H9 (cell line): ENCODE data around the gene NCKAP5. TPM values are rescaled to one million over a fixed set of nuclear protein-coding genes. Genes with fewer than 3 reads are reported as not detected.

ENCODE experiments used
- DNase-seq: peaks from one replicate; pipeline ENCODE4 v3.0.0-alpha.2; 2017
- H2AFZ ChIP-seq: one replicate; pipeline ENCODE4 v1.6.1; 2013; ENCODE audit warnings: mild to moderate bottlenecking, low read length, control low read depth, moderate library complexity
- H2AK5ac ChIP-seq: 2 replicates; pipeline ENCODE4 v1.6.1; 2013; ENCODE audit warnings: low read length, control low read depth, mixed read lengths; ENCODE audit not compliant: insufficient read length
- H2BK120ac ChIP-seq: one replicate; pipeline ENCODE4 v1.6.1; 2013; ENCODE audit warnings: low read depth, mild to moderate bottlenecking, low read length, control low read depth, inconsistent platforms; ENCODE audit not compliant: poor library complexity, severe bottlenecking
- H2BK12ac ChIP-seq: 2 replicates; pipeline ENCODE4 v1.6.1; 2013; ENCODE audit warnings: low read length, control low read depth, mixed read lengths, low read depth; ENCODE audit not compliant: insufficient read length
- H2BK15ac ChIP-seq: 2 replicates; pipeline ENCODE4 v1.6.1; 2013; ENCODE audit warnings: low read depth, low read length, control low read depth
- H2BK20ac ChIP-seq: one replicate; pipeline ENCODE4 v1.6.1; 2013; ENCODE audit warnings: low read depth, mild to moderate bottlenecking, low read length, control low read depth, inconsistent platforms; ENCODE audit not compliant: poor library complexity, severe bottlenecking
- H2BK5ac ChIP-seq: 2 replicates; pipeline ENCODE4 v1.6.1; 2013; ENCODE audit warnings: low read length, control low read depth, mixed read lengths; ENCODE audit not compliant: insufficient read length
- H3K14ac ChIP-seq: 2 replicates; pipeline ENCODE4 v1.6.1; 2013; ENCODE audit warnings: low read length, control low read depth; ENCODE audit not compliant: insufficient read depth
- H3K18ac ChIP-seq: 2 replicates; pipeline ENCODE4 v1.6.1; 2013; ENCODE audit warnings: low read depth, mild to moderate bottlenecking, mixed read lengths, low read length, control low read depth; ENCODE audit not compliant: insufficient read length
- H3K23ac ChIP-seq: 2 replicates; pipeline ENCODE4 v1.6.1; 2013; ENCODE audit warnings: low read length, control low read depth, mixed read lengths, low read depth; ENCODE audit not compliant: insufficient read length
- H3K23me2 ChIP-seq: 2 replicates; pipeline ENCODE4 v1.6.1; 2013; ENCODE audit warnings: low read depth, mild to moderate bottlenecking, mixed read lengths, low read length, control low read depth; ENCODE audit not compliant: insufficient read length, poor library complexity, severe bottlenecking
- H3K27ac ChIP-seq: 2 replicates; pipeline ENCODE4 v1.5.1; 2013; ENCODE audit warnings: low read length, control low read depth, mixed read lengths, low read depth; ENCODE audit not compliant: insufficient read length
- H3K27me3 ChIP-seq: 2 replicates; pipeline ENCODE4 v1.6.1; 2013; ENCODE audit warnings: low read length, control low read depth, inconsistent platforms; ENCODE audit not compliant: insufficient read depth
- H3K4ac ChIP-seq: 2 replicates; pipeline ENCODE4 v1.6.1; 2013; ENCODE audit warnings: low read depth, mild to moderate bottlenecking, control low read depth, inconsistent platforms, low read length, moderate library complexity
- H3K4me1 ChIP-seq: 2 replicates; pipeline ENCODE4 v1.6.1; 2013; ENCODE audit warnings: low read length, control low read depth, inconsistent platforms; ENCODE audit not compliant: insufficient read depth
- H3K4me2 ChIP-seq: 2 replicates; pipeline ENCODE4 v1.6.1; 2013; ENCODE audit warnings: low read length, control low read depth, mixed read lengths; ENCODE audit not compliant: insufficient read length, insufficient read depth
- H3K56ac ChIP-seq: 2 replicates; pipeline ENCODE4 v1.6.1; 2013; ENCODE audit warnings: low read depth, mild to moderate bottlenecking, mixed read lengths, low read length, control low read depth; ENCODE audit not compliant: insufficient read length
- H3K79me1 ChIP-seq: 2 replicates; pipeline ENCODE4 v1.6.1; 2013; ENCODE audit warnings: low read depth, mild to moderate bottlenecking, moderate library complexity, low read length, control low read depth, inconsistent platforms; ENCODE audit not compliant: insufficient read depth, poor library complexity, severe bottlenecking
- H3K79me2 ChIP-seq: 2 replicates; pipeline ENCODE4 v1.6.1; 2013; ENCODE audit warnings: low read length, control low read depth, inconsistent platforms; ENCODE audit not compliant: insufficient read depth
- H3K9ac ChIP-seq: 2 replicates; pipeline ENCODE4 v1.6.1; 2013; ENCODE audit warnings: low read length, control low read depth, mixed read lengths; ENCODE audit not compliant: insufficient read length; ENCODE audit errors: extremely low read depth
- H3K9me3 ChIP-seq: one replicate; pipeline ENCODE4 v1.6.1; 2013; ENCODE audit warnings: low read depth, low read length, inconsistent platforms; ENCODE audit not compliant: control insufficient read depth
- H3T11ph ChIP-seq: one replicate; pipeline ENCODE4 v1.6.1; 2013; ENCODE audit warnings: mild to moderate bottlenecking, low read length, control low read depth, inconsistent platforms
- H4K20me1 ChIP-seq: one replicate; pipeline ENCODE4 v1.6.1; 2013; ENCODE audit not compliant: control insufficient read depth, insufficient read length, insufficient read depth
- H4K5ac ChIP-seq: 2 replicates; pipeline ENCODE4 v1.6.1; 2013; ENCODE audit warnings: low read depth, mild to moderate bottlenecking, mixed read lengths, low read length, control low read depth; ENCODE audit not compliant: insufficient read length
- H4K8ac ChIP-seq: replicated peaks from 2 replicates; pipeline ENCODE4 v1.6.1; 2013; ENCODE audit warnings: low read length, control low read depth, mixed read lengths, low read depth; ENCODE audit not compliant: insufficient read length
- H4K91ac ChIP-seq: 2 replicates; pipeline ENCODE4 v1.6.1; 2013; ENCODE audit warnings: low read depth, mild to moderate bottlenecking, moderate library complexity, mixed read lengths, low read length, control low read depth; ENCODE audit not compliant: insufficient read length
- H3K27ac Mint-ChIP-seq, 3 experiments: 2 replicates in 2 of 3; 3 replicates in 1 of 3; pipeline ENCODE4 v1.8.0; 2020 to 2021; ENCODE audit warnings: mixed read lengths in 3 of 3, mild to moderate bottlenecking in 1 of 3, moderate library complexity in 1 of 3
- H3K27me3 Mint-ChIP-seq: 2 replicates; pipeline ENCODE4 v1.8.0; 2021; ENCODE audit warnings: low read depth, mild to moderate bottlenecking, moderate library complexity, mixed read lengths
- H3K36me3 Mint-ChIP-seq, 3 experiments: 2 replicates in 2 of 3; 3 replicates in 1 of 3; pipeline ENCODE4 v1.8.0; 2020 to 2021; ENCODE audit warnings: low read depth in 3 of 3, mixed read lengths in 3 of 3; ENCODE audit not compliant: insufficient read depth in 1 of 3
- H3K4me1 Mint-ChIP-seq, 2 experiments: 2 replicates each; pipeline ENCODE4 v1.8.0; 2020; ENCODE audit warnings: mixed read lengths in 2 of 2
- H3K4me3 Mint-ChIP-seq, 2 experiments: 2 replicates in 1 of 2; 3 replicates in 1 of 2; pipeline ENCODE4 v1.8.0; 2020 to 2021; ENCODE audit warnings: mild to moderate bottlenecking in 2 of 2, mixed read lengths in 2 of 2, moderate library complexity in 1 of 2
- H3K9me3 Mint-ChIP-seq, 2 experiments: 2 replicates in 1 of 2; 3 replicates in 1 of 2; pipeline ENCODE4 v1.8.0; 2020; ENCODE audit warnings: mild to moderate bottlenecking in 2 of 2, mixed read lengths in 2 of 2, moderate library complexity in 1 of 2
- CTCF ChIP-seq: fragments of 200-600 bp; sonication (generic); conservative IDR thresholded peaks from 3 replicates; pipeline ENCODE4 v1.8.0; 2021; ENCODE audit warnings: antibody characterized with exemption, mild to moderate bottlenecking
- WGBS: extraction: QIAGEN DNeasy Blood & Tissue Kit; methylation state at CpG from one replicate; pipeline ENCODE4 v1.1.7; 2013; ENCODE audit warnings: missing lambda C conversion rate, low lambda C conversion rate, mixed read lengths; ENCODE audit not compliant: insufficient read length; ENCODE audit errors: extremely low coverage; 5-methylcytosine and 5-hydroxymethylcytosine counted together
- total RNA-seq: library from RNA; stranded (reverse); gene quantifications from 2 replicates; pipeline ENCODE4 v1.2.1, GENCODE V29; 2021

Gene NCKAP5
- total RNA-seq, 1 experiment from 2014 or later = 0.26 TPM

GRCh38 chr2:132627536-132627935, 940.7 kb downstream of the NCKAP5 start:
- Histone ChIP-seq H2BK120ac (no peak overlapping the region), H2AK5ac (no peak overlapping the region), H3K23ac (no peak overlapping the region), H3K27ac (no peak overlapping the region), H3K4ac (no peak overlapping the region), H3K27me3 (no peaks in the 10 kb centered on the region), H3K56ac (no peak overlapping the region), H2BK5ac (no peak overlapping the region), H3K14ac (no peak overlapping the region), H3K79me2 (no peaks in the 10 kb centered on the region), H3K18ac (no peak overlapping the region), H3K79me1 (no peaks in the 10 kb centered on the region), H4K20me1 (no peaks in the 10 kb centered on the region), H2BK15ac (no peak overlapping the region), H3K4me2 (no peak overlapping the region), H3K4me1 (peaks cover 11% of the 10 kb centered on the region; the same call in 1 of the 2 replicates), H3K9me3 (no peaks in the 10 kb centered on the region), H2BK20ac (no peak overlapping the region), H4K91ac (no peak overlapping the region), H4K8ac (no peak overlapping the region), H3K9ac (no peak overlapping the region), H2BK12ac (no peak overlapping the region), H3K23me2 (no peaks in the 10 kb centered on the region), H3T11ph (no peak overlapping the region), H2AFZ (no peak overlapping the region), H4K5ac (no peak overlapping the region)
- Mint-ChIP-seq H3K4me1 (peaks cover 22 to 24% of the 10 kb centered on the region in 2 experiments), H3K9me3 (peaks cover 3 to 4% of the 10 kb centered on the region in 2 experiments; a peak in 2 of 5 replicates), H3K27me3 (no peaks in the 10 kb centered on the region), H3K4me3 (no peak overlapping the region), H3K27ac (no peak overlapping the region), H3K36me3 (peaks cover 0 to 4% (median 2%) of the 10 kb centered on the region in 3 experiments; a peak in 3 of 7 replicates)
- DNase-seq = no peak
- TF ChIP-seq CTCF = no peak
- WGBS = no CpG with 5 or more reads among the region's 3 CpGs
